Nucleus accumbens (tissue), 56 donors: ENCODE data around the gene LIN28B.
"Not testable (repeated sequence)": the region's sequence is repeated elsewhere in the genome, so short reads cannot be mapped to it uniquely, and the experiment has no call there.

Source experiments
- DNase-seq, 56 donors: peaks; one replicate each; lab custom pipeline; 2025; lab: John Stamatoyannopoulos, UW

LIN28B gene

DNA sequence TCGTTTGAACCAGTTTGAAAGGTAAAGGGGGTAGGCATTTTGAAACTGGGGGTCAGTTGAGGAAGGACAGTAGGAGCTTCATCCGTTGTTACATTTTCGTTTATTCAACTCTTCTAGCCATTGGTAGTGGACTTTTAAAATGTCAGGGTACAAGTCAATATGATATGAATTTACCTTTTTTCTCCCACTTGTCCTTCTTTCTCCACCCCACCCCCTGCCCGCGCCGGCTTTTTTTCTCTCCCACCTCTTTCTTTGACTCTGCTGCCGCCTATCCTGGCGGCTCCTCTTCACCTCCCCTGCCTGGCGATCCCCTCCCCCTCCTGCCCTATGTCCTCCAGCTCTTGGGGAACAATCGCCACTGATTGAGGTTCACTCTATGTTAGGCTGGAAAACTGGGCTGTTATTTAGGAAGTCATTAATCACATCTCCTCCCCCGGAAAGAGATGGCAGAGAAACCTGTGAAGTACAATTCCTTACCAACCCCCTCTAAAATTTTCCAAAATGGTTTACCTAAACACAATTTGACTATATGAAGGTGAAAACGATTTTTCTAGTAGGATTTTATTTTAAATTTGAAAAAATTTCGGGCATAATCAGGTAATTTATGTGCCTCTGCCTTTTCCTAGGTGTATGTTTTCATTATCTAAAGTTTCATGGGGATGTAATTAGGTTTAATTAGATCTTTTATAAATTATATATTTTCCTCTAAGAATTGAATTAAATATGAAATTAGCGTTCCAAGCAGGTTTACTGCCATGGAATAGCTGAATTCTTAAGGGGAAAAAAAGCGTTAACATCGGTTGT, 778 bp upstream of the LIN28B start:
- DNase-seq, result no peak

GRCh38 chr6:104957301-104958177, 632 bp downstream of the LIN28B start:
- DNase-seq, result no peak

- DNase-seq, result no peak
Measured at GRCh38 chr6:104958178-104959025, 1.5 kb downstream of the LIN28B start.

- no peak for DNase-seq
Measured at GRCh38 chr6:104959026-104959858, 2.3 kb downstream of the LIN28B start.

DNA sequence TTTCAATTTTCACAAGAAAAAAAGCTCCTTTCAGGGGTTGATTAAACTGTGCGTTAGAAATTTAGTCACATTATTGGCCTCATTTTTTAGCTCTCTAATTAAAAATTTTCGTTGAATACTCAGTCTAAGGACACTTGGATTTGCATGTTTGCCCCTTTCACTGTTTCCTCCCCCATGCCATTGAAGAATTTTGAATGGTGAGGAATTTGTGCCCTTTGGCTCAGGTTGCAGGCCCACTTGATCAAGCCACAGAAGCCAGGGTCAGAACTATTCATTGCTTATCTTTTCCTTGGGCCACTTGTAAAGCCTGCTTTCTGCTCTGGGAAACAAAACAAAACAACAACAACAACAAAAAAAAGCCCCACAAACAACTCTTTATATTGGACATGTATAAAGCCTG, 12.2 kb downstream of the LIN28B start:
- DNase-seq, result no peak

GRCh38 chr6:104969785-104970581, 13.1 kb downstream of the LIN28B start:
- no peak for DNase-seq

DNA sequence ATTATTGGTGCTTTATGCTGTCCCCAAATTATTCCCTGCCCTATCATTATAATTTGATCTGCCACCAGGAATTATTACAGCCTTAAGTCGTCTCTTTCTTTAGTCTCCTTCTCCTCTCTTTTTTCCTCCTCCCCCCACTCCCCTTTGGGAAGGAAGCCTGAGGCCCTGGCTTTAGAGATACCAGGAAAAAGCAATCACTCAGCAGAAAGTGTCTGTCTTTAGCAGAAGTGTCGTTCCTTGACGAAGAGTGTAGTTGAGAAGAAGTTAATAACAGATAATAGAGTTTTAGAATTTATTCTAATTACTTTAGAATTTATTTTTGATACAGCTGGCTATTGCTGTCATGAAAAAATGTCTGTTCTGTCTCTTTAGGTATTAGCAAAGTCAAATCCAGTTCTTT, 16.5 kb downstream of the LIN28B start:
- DNase-seq, result no peak

- DNase-seq, result no peak
Measured at GRCh38 chr6:104983296-104983695, 26.4 kb downstream of the LIN28B start.

DNA sequence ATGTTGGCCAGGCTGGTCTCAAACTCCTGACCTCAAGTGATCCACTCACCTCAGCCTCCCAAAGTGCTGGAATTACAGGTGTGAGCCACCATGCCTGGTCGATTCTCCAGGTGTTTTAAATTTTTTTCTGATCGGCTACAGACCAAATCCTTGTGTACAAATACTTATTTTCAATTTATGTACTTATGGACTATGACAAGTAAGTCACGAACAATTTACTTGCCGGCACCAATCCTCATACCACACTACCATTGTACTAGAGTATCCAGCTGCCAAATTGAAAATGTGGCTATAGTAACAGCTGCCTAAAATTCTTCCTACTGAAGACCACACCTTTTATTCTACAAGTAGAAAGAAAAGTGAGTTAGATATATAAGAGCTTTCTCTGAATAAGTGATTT, 26.9 kb downstream of the LIN28B start:
- no peak for DNase-seq

GRCh38 chr6:104984831-104985230, 27.9 kb downstream of the LIN28B start:
- no peak for DNase-seq

DNA sequence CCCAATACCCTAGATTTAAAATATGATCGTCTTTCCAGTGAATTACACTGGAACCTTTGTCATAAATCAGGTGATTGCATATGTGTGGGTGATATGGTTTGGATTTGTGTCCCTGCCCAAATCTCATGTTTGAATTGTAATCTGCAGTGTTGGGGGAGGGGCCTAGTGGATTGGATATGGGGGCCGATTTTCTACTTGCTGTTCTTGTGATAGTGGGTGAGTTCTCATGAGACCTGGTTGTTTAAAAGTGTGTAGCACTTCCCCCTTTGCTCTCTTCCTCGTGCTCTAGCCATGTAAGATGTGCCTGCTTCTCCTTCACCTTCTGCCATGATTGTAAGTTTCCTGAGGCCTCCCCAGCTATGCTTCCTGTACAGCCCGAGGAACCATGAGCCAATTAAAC, 29.0 kb downstream of the LIN28B start:
- DNase-seq, result not testable (repeated sequence)

GRCh38 chr6:104986625-104987024, 29.7 kb downstream of the LIN28B start:
- DNase-seq, result no peak

DNA sequence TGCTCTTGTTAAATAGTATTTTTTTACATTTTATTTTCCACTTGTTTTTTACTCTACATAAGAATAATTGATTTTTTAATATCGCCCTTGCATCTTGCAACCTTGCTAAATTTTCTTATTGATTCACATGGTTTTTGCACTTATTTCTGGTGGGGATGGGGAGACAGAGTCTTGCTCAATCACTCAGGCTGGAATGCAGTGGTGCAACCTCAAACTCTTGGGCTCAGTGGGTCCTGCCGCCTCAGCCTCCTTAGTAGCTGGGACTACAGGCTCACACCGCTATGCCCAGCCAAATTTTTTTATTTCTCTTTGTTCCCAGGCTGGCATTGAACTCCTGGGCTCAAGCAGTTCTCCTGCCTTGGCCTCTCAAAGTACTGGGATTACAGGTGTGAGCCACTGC, 30.3 kb downstream of the LIN28B start:
- DNase-seq, result no peak

DNA sequence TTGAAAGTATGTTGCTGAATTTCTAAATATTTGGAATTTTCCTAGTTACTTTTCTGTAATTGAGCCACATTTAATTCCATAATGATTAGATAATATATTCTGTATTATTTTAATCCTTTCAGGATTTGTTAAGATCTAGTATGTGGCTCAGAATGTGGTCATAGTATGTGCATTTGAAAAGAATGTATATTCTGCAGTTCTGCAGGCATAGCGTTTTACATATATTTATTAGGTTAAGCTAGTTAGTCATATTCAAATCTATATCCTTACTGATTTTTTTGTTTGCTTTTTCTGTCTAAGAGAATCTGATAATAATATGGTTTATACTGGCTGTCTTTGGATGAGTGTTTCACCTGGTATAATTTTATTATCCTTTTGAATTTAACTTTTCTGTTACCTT, 33.2 kb downstream of the LIN28B start:
- DNase-seq, result no peak

GRCh38 chr6:104991062-104991461, 34.2 kb downstream of the LIN28B start:
- not testable (repeated sequence) for DNase-seq

DNA sequence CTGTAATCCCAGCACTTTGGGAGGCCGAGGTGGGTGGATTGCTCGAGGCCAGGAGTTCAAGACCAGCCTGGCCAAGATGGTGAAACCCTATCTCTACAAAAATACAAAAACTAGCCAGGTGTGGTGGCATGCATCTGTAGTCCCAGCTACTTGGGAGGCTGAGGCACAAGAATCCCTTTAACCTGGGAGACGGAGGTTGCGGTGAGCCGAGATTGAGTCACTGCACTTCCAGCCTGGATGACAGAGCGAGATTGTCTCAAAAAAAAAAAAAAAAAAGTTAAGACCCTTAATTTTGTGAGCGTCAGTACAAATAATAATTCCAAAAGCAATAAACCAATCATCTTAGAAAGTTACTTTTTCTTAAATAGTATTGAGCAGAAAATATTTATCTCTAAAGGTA, 36.7 kb downstream of the LIN28B start:
- DNase-seq, result not testable (repeated sequence)

GRCh38 chr6:104995989-104996617, 39.2 kb downstream of the LIN28B start:
- no peak for DNase-seq

DNA sequence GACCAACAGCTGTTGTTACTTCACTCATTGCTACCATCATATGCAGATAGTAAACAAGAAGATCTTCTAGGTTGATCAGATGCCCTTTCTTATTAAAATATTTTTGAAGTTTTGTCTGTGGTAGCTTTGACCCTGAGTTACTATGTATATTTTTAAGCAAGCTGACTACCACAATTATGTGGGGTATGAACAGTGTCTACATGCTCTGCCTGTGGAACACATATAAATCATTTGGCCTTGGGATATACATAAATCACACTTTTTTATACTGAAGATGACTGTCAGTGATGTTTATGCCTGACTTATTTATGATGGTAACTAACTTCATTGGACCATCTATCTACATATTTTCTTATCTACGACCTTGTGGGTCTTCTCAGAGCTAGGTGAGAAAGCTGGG, 44.2 kb downstream of the LIN28B start:
- DNase-seq, result no peak

DNA sequence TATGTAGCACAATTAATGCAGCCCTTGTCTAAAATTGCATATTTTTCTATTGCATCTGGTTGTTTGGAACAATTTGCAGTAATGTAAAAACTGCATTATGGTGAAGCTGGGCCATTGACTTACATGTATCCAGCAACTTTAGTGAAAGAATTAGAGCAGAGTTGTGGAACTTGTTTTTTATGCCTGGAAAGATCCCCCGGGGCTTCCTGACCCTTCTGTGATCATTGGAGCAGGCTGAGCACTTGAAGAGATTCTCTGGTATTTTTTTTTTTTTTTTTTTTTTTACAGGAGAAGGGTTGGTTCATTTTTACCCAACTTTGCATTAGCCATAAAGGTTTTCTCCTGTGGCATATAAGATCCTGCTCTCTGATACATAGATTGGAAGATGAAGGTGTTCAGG, 45.0 kb downstream of the LIN28B start:
- no peak for DNase-seq
